Stimulated activated CD4-positive, alpha-beta T cell treated with anti-CD3 and anti-CD28 coated beads, Interleukin-1b, Interleukin-23, amount 100 ng/mL, for 24 hours (primary cell): ENCODE measurements around the gene LYZL1.
"Not testable (repeated sequence)": the region's sequence is repeated elsewhere in the genome, so short reads cannot be mapped to it uniquely, and the experiment has no call there.

ENCODE experiments used
- DNase-seq, 4 experiments: peaks; one replicate each; pipeline ENCODE4 v3.0.0-alpha.2; 2020; ENCODE audit warnings: low read depth in 4 of 4, low spot score in 1 of 4

LYZL1 gene

GRCh38 chr10:29327746-29328102 lies 38.9 kb downstream of the LYZL1 start:
- DNase-seq: no peak

- no peak for DNase-seq
Observed at GRCh38 chr10:29328983-29329382, 40.1 kb downstream of the LYZL1 start.

DNA sequence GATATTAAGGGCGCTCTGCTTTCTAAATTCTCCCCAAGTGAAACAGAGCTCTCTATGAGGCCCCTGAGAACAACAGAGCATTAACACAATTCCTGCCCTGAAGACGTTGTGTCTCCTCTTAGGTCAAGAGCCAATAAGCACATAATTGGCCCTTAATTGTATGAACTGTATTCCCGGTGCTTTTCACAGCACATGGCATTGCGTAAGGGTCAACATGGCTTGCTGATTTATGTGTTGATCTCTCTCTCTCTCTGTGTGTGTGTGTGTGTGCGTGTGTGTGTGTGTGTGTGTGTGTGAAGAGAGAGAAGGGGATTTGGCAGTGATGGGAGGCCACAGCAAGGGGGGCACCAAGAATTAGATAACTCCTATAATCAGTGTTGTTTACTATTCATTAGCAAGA lies 40.5 kb downstream of the LYZL1 start:
- no peak for DNase-seq

- no peak for DNase-seq
Observed at GRCh38 chr10:29332061-29332760, 43.3 kb downstream of the LYZL1 start.

DNA sequence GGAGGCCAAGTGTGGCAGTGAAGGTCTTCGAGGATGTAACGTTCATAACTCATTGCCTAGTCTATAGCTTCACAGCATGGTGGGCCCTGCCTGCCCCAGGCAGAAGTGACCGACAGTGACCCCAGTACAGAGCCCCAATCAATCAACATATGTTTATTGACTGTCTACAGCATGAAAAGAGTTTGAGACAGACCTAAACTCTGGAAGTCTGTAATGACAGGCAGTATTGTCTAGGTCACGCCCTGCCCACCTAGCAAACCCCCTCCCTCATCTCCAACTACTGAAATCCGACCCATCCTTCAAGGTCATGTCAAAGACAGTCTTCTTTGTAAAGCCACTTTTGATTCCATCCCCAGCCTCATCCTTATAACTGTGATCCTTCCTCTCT lies 43.9 kb downstream of the LYZL1 start:
- no peak for DNase-seq

DNA sequence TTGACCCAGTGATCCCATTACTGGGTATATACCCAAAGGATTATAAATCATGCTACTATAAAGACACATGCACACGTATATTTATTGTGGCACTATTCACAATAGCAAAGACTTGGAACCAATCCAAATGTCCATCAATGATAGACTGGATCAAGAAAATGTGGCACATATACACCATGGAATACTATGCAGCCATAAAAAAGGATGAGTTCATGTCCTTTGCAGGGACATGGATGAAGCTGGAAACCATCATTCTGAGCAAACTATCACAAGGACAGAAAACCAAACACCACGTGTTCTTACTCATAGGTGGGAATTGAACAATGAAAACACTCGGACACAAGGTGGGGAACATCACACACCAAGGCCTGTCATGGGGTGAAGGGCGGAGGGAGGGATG lies 48.7 kb downstream of the LYZL1 start:
- not testable (repeated sequence) for DNase-seq

- no peak for DNase-seq
Observed at GRCh38 chr10:29343607-29344038, 54.8 kb downstream of the LYZL1 start.

DNA sequence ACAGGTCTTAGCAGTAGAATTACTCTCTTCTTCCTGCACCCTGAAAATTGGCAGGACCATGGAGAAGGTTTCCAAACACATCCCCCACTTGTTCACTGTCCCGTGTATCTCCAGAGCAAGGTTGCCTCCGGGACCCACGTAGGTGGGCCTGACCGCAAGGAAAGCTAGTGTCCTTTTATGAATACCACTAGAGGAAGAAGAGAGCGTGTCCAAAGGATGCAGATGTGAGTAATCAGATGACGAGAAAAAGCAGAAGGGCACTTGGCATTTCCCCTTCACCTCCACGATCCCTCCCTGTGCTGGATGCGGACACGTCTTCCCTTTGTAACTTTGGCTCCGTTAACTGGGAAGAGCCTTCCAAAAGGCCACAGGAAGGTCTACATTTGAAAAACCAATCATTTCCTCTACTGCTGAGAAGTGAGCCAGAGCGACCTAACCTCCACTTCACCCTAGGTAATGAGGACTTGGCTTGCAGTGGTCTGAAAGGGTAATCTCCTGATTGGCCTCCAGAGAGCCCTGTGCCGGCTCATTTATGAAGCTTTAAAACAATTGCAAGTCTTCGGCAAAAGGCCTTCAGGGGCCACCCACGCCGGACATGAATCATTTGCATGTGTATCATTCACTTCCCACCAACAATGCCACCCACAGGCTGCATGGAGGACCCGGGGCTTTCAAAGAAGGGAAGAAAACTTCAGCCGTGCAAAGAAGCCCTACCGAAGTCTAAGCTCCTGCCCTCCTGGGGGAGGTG lies 55.4 kb downstream of the LYZL1 start:
- DNase-seq: no peak

- no peak for DNase-seq
Observed at GRCh38 chr10:29345144-29345909, 56.5 kb downstream of the LYZL1 start.

DNA sequence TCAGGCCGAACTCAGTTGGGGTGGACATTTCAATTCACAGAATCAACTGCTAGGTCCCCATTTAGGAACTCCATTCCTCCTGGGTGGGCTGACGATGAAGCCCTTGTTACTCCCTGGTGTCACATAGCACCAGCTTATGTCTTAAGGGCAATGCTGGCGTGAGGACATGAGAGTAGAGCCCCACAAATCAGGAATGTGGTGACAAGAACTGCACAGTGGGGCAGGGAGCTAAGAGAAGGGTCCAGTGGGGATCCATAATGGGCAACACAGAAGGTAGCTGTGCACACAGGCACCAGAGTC lies 57.0 kb downstream of the LYZL1 start:
- no peak for DNase-seq

DNA sequence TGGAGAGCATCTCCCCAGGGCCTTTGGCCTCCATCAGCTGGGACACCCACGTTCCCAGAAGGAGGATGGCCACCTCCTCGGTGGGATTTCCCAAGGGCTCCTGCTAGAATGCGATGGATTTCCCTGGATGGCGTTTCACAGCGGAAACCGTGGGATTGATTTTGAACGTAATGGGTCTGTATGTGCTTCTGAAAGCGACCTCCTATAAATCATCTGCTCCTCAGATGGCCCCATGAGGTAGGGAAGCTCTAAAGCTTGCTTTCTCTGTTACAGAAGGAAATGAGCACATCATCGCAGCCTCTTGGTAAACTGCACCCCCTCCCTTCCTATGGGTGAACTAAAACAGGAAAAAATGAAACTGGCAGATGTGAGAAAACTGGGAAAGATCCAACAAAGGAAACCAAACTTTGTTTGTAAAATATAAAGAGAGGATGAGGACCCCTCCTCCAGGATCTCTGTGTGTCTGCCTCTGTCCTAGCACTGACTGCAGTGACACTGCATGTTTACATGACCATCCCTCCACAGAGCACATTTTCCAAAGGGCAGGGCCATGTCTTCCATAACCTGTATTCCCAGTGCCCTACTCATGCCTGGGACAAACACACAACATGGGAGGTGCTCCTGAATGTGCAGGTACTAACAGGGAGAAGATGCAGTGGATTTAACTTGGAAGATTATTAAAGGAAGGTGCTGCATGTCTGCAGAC lies 57.6 kb downstream of the LYZL1 start:
- DNase-seq: no peak

DNA sequence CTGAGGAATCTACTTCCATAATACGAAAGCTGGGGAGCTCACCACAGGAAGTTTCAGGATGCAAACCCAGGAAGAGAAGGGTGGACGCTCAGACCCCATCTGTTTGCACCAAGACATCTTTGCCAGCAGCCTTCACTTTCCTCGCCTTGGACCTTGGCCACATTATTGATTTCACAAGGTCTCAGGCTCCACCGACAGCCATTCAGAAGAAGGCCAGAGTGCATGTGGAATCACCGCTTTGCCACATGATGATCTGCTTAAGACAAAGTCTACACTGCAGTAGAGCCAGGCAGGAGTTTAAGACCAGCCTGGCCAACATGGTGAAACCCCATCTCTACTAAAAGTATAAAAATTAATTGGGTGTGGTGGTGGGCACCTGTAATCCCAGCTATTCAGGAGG lies 60.0 kb downstream of the LYZL1 start:
- no peak for DNase-seq

DNA sequence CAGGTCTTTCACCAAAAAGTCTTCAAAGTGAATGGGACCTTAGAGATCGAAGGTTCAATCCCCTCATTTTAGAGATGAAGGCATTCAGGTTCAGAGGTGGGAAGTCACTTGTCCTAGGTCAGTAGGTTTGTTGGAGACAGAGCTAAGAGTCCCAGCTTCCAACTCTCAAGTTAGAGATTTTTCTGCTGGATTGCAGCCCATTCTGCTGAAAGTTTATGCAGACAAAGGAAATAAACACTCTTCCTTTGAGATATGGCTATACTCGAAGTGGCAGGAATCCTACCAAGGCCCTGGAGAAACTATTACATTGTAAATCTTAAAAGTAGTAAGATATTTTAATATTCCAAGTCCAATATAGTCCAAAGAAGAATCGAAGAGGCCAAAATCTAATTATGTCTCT lies 64.4 kb downstream of the LYZL1 start:
- DNase-seq: no peak

GRCh38 chr10:29353887-29354561 lies 65.2 kb downstream of the LYZL1 start:
- DNase-seq: no peak

- DNase-seq: no peak
Observed at GRCh38 chr10:29355411-29355991, 66.6 kb downstream of the LYZL1 start.

- DNase-seq: no peak
Observed at GRCh38 chr10:29356931-29357330, 68.1 kb downstream of the LYZL1 start.

DNA sequence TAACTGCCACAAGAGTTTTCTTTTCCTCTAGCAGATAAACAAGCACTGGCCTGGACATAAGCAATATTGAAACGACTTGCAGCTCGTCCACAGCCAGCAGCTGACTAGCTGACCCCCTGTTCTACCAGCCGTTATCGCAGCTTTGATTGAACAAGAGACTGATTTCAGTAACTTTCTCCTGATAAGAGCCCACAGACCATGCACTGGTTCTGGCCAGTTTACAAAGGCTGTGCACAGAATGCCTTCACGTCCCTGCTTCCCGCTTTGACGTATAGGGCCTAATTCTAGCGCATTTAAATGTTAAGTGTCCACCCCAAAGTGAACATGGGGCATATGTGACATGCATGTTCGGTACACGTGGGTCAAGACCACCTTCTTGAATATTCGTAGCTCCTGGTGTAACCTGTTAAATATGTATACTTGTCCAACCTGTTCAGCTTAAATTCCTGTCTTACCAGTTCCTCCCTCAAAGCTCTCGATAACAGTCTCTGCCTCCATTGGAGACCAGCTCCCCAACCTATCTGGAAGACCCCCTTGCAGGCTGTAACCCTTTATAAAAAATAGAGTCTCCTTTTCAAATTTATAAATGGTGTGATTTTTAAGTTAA lies 69.2 kb downstream of the LYZL1 start:
- DNase-seq: no peak

DNA sequence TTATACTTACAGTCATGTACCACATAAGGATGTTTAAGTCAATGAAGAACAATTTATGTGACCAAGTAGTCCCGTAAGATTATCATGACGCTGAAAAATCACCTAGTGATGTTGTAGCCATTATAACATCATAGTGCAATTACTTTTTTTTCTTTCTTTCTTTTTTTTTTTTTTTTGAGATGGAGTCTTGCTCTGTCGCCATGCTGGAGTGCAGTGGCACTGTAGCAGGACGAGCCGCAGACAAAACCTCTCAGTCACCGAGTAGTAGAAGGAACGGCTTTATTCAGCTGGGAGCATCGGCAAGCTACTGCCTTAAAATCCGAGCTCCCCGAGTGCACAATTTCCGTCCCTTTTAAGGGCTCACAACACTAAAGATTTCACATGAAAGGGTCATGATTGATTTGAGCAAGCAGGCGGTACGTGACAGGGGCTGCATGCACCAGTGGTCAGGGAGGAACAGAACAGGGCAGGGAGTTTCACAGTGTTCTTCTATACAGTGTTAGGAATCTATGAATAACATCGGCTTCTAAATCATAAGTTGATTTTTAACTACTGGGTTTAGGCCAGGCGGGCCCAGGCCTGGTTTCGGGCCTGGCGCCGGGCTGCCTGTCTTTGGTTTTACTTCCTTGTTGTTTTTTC lies 71.5 kb downstream of the LYZL1 start:
- not testable (repeated sequence) for DNase-seq
